A549 treated with AZD2906 at 1 μM for 4 hours (cell line): ENCODE measurements around the gene GBP1. TPM values are rescaled to one million over a fixed set of nuclear protein-coding genes. Genes with fewer than 3 reads are reported as not detected.

Experiments used
- total RNA-seq: library from RNA; stranded (reverse); fragments of 200-300 nt; extraction: Qiagen RNA extraction; gene quantifications from 5 replicates; pipeline ENCODE4 v1.2.3, GENCODE V29; 2022

The GBP1 gene, protein sequence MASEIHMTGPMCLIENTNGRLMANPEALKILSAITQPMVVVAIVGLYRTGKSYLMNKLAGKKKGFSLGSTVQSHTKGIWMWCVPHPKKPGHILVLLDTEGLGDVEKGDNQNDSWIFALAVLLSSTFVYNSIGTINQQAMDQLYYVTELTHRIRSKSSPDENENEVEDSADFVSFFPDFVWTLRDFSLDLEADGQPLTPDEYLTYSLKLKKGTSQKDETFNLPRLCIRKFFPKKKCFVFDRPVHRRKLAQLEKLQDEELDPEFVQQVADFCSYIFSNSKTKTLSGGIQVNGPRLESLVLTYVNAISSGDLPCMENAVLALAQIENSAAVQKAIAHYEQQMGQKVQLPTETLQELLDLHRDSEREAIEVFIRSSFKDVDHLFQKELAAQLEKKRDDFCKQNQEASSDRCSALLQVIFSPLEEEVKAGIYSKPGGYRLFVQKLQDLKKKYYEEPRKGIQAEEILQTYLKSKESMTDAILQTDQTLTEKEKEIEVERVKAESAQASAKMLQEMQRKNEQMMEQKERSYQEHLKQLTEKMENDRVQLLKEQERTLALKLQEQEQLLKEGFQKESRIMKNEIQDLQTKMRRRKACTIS
- total RNA-seq, result 0.08 to 0.19 TPM (median 0.14 TPM) in 5 replicates

GRCh38 chr1:89065079-89065868 is at the start of gene GBP1:
TSS of gene GBP1 (minus strand) at chr1:89065208. CDS start at chr1:89063234, 1,974 bp downstream.

GRCh38 chr1:89022167-89022959 is 42.6 kb downstream of the GBP1 start, which contains the start of gene GBP3:
TSS of gene GBP3 (minus strand) at chr1:89022866. CDS start at chr1:89020721, 2,145 bp downstream.

Other genes starting within 250 kb of the GBP1 start
- gene GTF2B, start 173.6 kb downstream of the GBP1 start, total RNA-seq, result 23.5 to 31.1 TPM (median 23.9 TPM) in 5 replicates
- gene KYAT3, start 72.6 kb downstream of the GBP1 start, total RNA-seq, result 7.1 to 8.2 TPM (median 7.4 TPM) in 5 replicates
- gene RBMXL1, start 72.6 kb downstream of the GBP1 start, total RNA-seq, result 1.9 to 2.8 TPM (median 2.1 TPM) in 5 replicates
- gene GBP3, start 42.3 kb downstream of the GBP1 start, total RNA-seq, result 0.67 to 1.4 TPM (median 0.95 TPM) in 5 replicates
- gene GBP2, start 60.9 kb upstream of the GBP1 start, total RNA-seq, result 0.59 to 1.3 TPM (median 0.65 TPM) in 5 replicates
- gene GBP7, start 110.8 kb upstream of the GBP1 start, total RNA-seq, result not detected in 5 replicates
- 0.02 to 0.09 TPM in 2 of 5 replicates, not detected in the others for gene GBP4, start 133.7 kb upstream of the GBP1 start, total RNA-seq
- gene GBP5, start 207.7 kb upstream of the GBP1 start, total RNA-seq, result 0.05 to 0.06 TPM in 2 of 5 replicates, not detected in the others